Activated naive CD8-positive, alpha-beta T cell treated with anti-CD3 and anti-CD28 coated beads for 36 hours (primary cell): ENCODE data around the gene OPRD1. TPM values are rescaled to one million over a fixed set of nuclear protein-coding genes. Genes with fewer than 3 reads are reported as not detected.
"Not testable (repeated sequence)": the region's sequence is repeated elsewhere in the genome, so short reads cannot be mapped to it uniquely, and the experiment has no call there.

ENCODE experiments used
- DNase-seq: peaks from one replicate; pipeline ENCODE4 v3.0.0; 2021
- H3K27ac Mint-ChIP-seq: one replicate; pipeline ENCODE4 v1.8.0; 2022; ENCODE audit warnings: mild to moderate bottlenecking, moderate library complexity, mixed read lengths
- H3K27me3 Mint-ChIP-seq: one replicate; pipeline ENCODE4 v1.8.0; 2022; ENCODE audit warnings: mild to moderate bottlenecking, mixed read lengths
- H3K36me3 Mint-ChIP-seq: one replicate; pipeline ENCODE4 v1.8.0; 2021; ENCODE audit warnings: mild to moderate bottlenecking, mixed read lengths
- H3K4me1 Mint-ChIP-seq: one replicate; pipeline ENCODE4 v1.8.0; 2021; ENCODE audit warnings: mixed read lengths
- H3K4me3 Mint-ChIP-seq: one replicate; pipeline ENCODE4 v1.8.0; 2022; ENCODE audit warnings: mild to moderate bottlenecking, moderate library complexity, mixed read lengths
- H3K9me3 Mint-ChIP-seq: one replicate; pipeline ENCODE4 v1.8.0; 2022; ENCODE audit warnings: mixed read lengths
- total RNA-seq, 2 experiments: library from RNA; stranded (reverse); gene quantifications; one replicate each; pipeline ENCODE4 v1.2.3, GENCODE V29; 2021

The OPRD1 gene
- total RNA-seq, 2 experiments from 2014 or later, result 0.02 TPM; not detected in 1

- DNase-seq, result no peak
- no peaks in the 10 kb centered on the region for H3K4me1 Mint-ChIP-seq
- no peaks in the 10 kb centered on the region for H3K9me3 Mint-ChIP-seq
- no peaks in the 10 kb centered on the region for H3K36me3 Mint-ChIP-seq
- no peak overlapping the region for H3K27ac Mint-ChIP-seq
- H3K27me3 Mint-ChIP-seq, result peaks cover 3% of the 10 kb centered on the region
- H3K4me3 Mint-ChIP-seq, result no peak overlapping the region
Observed at GRCh38 chr1:28790377-28791035, 21.5 kb upstream of the OPRD1 start.

GRCh38 chr1:28791929-28792328, 20.0 kb upstream of the OPRD1 start:
- H3K9me3 Mint-ChIP-seq, H3K36me3 Mint-ChIP-seq, H3K27me3 Mint-ChIP-seq: not testable (repeated sequence)

GRCh38 chr1:28792644-28793121, 19.3 kb upstream of the OPRD1 start:
- no peak for DNase-seq
- Mint-ChIP-seq H3K36me3 (no peaks in the 10 kb centered on the region), H3K4me3 (no peak overlapping the region), H3K9me3 (no peaks in the 10 kb centered on the region), H3K4me1 (no peaks in the 10 kb centered on the region), H3K27me3 (peaks cover 3% of the 10 kb centered on the region), H3K27ac (no peak overlapping the region)

More at GRCh38 chr1:28791929-28792328, 20.0 kb upstream of the OPRD1 start:
- not testable (repeated sequence) for H3K27ac Mint-ChIP-seq, H3K4me1 Mint-ChIP-seq, DNase-seq, H3K4me3 Mint-ChIP-seq

- H3K27me3 Mint-ChIP-seq, H3K9me3 Mint-ChIP-seq, H3K4me1 Mint-ChIP-seq, DNase-seq, H3K36me3 Mint-ChIP-seq, H3K4me3 Mint-ChIP-seq, H3K27ac Mint-ChIP-seq: not testable (repeated sequence)
Observed at GRCh38 chr1:28794582-28794981, 17.4 kb upstream of the OPRD1 start.

GRCh38 chr1:28796352-28797211, 15.4 kb upstream of the OPRD1 start:
- no peaks in the 10 kb centered on the region for H3K36me3 Mint-ChIP-seq
- no peak overlapping the region for H3K4me3 Mint-ChIP-seq
- no peak for DNase-seq
- H3K27me3 Mint-ChIP-seq, result peaks cover 3% of the 10 kb centered on the region
- H3K4me1 Mint-ChIP-seq, result no peaks in the 10 kb centered on the region
- no peak overlapping the region for H3K27ac Mint-ChIP-seq
- H3K9me3 Mint-ChIP-seq, result no peaks in the 10 kb centered on the region

GRCh38 chr1:28800324-28800723, 11.6 kb upstream of the OPRD1 start:
- Mint-ChIP-seq H3K4me3 (no peak overlapping the region), H3K36me3 (no peaks in the 10 kb centered on the region), H3K9me3 (no peaks in the 10 kb centered on the region), H3K4me1 (no peaks in the 10 kb centered on the region), H3K27me3 (no peaks in the 10 kb centered on the region), H3K27ac (no peak overlapping the region)
- no peak for DNase-seq

- DNase-seq, result no peak
- H3K27ac Mint-ChIP-seq, result no peak overlapping the region
- no peaks in the 10 kb centered on the region for H3K4me1 Mint-ChIP-seq
- no peaks in the 10 kb centered on the region for H3K36me3 Mint-ChIP-seq
- peaks cover 3% of the 10 kb centered on the region for H3K27me3 Mint-ChIP-seq
- H3K9me3 Mint-ChIP-seq, result no peaks in the 10 kb centered on the region
- no peak overlapping the region for H3K4me3 Mint-ChIP-seq
Observed at GRCh38 chr1:28801461-28801860, 10.5 kb upstream of the OPRD1 start.

- H3K4me1 Mint-ChIP-seq, result no peaks in the 10 kb centered on the region
- peaks cover 8% of the 10 kb centered on the region for H3K27me3 Mint-ChIP-seq
- no peaks in the 10 kb centered on the region for H3K9me3 Mint-ChIP-seq
Observed at GRCh38 chr1:28803051-28803450, 8.9 kb upstream of the OPRD1 start.

GRCh38 chr1:28803662-28804061, 8.3 kb upstream of the OPRD1 start:
- Mint-ChIP-seq H3K36me3 (no peaks in the 10 kb centered on the region), H3K27ac (no peak overlapping the region), H3K4me1 (no peaks in the 10 kb centered on the region), H3K9me3 (no peaks in the 10 kb centered on the region), H3K4me3 (no peak overlapping the region), H3K27me3 (peaks cover 8% of the 10 kb centered on the region)
- no peak for DNase-seq

More at GRCh38 chr1:28803051-28803450, 8.9 kb upstream of the OPRD1 start:
- no peak overlapping the region for H3K27ac Mint-ChIP-seq
- H3K36me3 Mint-ChIP-seq, result no peaks in the 10 kb centered on the region
- H3K4me3 Mint-ChIP-seq, result no peak overlapping the region
- no peak for DNase-seq

GRCh38 chr1:28804071-28804470, 7.9 kb upstream of the OPRD1 start:
- Mint-ChIP-seq H3K27me3 (peaks cover 8% of the 10 kb centered on the region), H3K36me3 (no peaks in the 10 kb centered on the region), H3K9me3 (no peaks in the 10 kb centered on the region), H3K4me1 (no peaks in the 10 kb centered on the region), H3K4me3 (no peak overlapping the region), H3K27ac (no peak overlapping the region)
- DNase-seq, result no peak

GRCh38 chr1:28807046-28807445, 4.9 kb upstream of the OPRD1 start:
- DNase-seq, result no peak
- no peaks in the 10 kb centered on the region for H3K36me3 Mint-ChIP-seq
- H3K27me3 Mint-ChIP-seq, result peaks cover 28% of the 10 kb centered on the region
- H3K27ac Mint-ChIP-seq, result no peak overlapping the region
- no peaks in the 10 kb centered on the region for H3K9me3 Mint-ChIP-seq
- H3K4me1 Mint-ChIP-seq, result peaks cover 2% of the 10 kb centered on the region
- no peak overlapping the region for H3K4me3 Mint-ChIP-seq

GRCh38 chr1:28807986-28808385, 4.0 kb upstream of the OPRD1 start:
- Mint-ChIP-seq H3K4me3 (no peak overlapping the region), H3K4me1 (peaks cover 2% of the 10 kb centered on the region), H3K9me3 (no peaks in the 10 kb centered on the region), H3K36me3 (no peaks in the 10 kb centered on the region), H3K27me3 (peaks cover 34% of the 10 kb centered on the region), H3K27ac (no peak overlapping the region)
- DNase-seq, result no peak

- H3K9me3 Mint-ChIP-seq, result no peaks in the 10 kb centered on the region
- no peak overlapping the region for H3K27ac Mint-ChIP-seq
- DNase-seq, result no peak
- H3K4me3 Mint-ChIP-seq, result no peak overlapping the region
- H3K4me1 Mint-ChIP-seq, result peaks cover 2% of the 10 kb centered on the region
- no peaks in the 10 kb centered on the region for H3K36me3 Mint-ChIP-seq
- H3K27me3 Mint-ChIP-seq, result peaks cover 59% of the 10 kb centered on the region
Observed at GRCh38 chr1:28811369-28811765, 603 bp upstream of the OPRD1 start.

GRCh38 chr1:28812669-28813468, 899 bp downstream of the OPRD1 start:
- no peak for DNase-seq
- no peak overlapping the region for H3K4me3 Mint-ChIP-seq

GRCh38 chr1:28813931-28814465, 2.0 kb downstream of the OPRD1 start:
- H3K4me3 Mint-ChIP-seq, result no peak overlapping the region
- H3K36me3 Mint-ChIP-seq, result no peaks in the 10 kb centered on the region
- DNase-seq, result no peak

More at GRCh38 chr1:28812669-28813468, 899 bp downstream of the OPRD1 start:
- peaks cover 2% of the 10 kb centered on the region for H3K4me1 Mint-ChIP-seq
- H3K36me3 Mint-ChIP-seq, result no peaks in the 10 kb centered on the region
- H3K9me3 Mint-ChIP-seq, result no peaks in the 10 kb centered on the region
- no peak overlapping the region for H3K27ac Mint-ChIP-seq
- peaks cover 63% of the 10 kb centered on the region for H3K27me3 Mint-ChIP-seq

More at GRCh38 chr1:28813931-28814465, 2.0 kb downstream of the OPRD1 start:
- no peak overlapping the region for H3K27ac Mint-ChIP-seq
- H3K9me3 Mint-ChIP-seq, result no peaks in the 10 kb centered on the region
- peaks cover 2% of the 10 kb centered on the region for H3K4me1 Mint-ChIP-seq
- H3K27me3 Mint-ChIP-seq, result peaks cover 72% of the 10 kb centered on the region
